GM18951 (cell line): ENCODE measurements around the gene ZNF354C.

Experiments
- POLR2A ChIP-seq: IDR thresholded peaks from 4 replicates; pipeline ENCODE4 v1.6.1; 2011; ENCODE audit warnings: mild to moderate bottlenecking; ENCODE audit not compliant: insufficient read length, insufficient read depth; ENCODE audit errors: extremely low read depth
- in situ Hi-C: fragments of 300-500 bp; cut with MboI; formaldehyde crosslinking; loops from one replicate; pipeline ENCODE4 v1.12.0; 2022; ENCODE audit warnings: low sequenced_read_pairs, mixed read lengths, inconsistent platforms; ENCODE audit not compliant: unreplicated experiment

ZNF354C gene

DNA sequence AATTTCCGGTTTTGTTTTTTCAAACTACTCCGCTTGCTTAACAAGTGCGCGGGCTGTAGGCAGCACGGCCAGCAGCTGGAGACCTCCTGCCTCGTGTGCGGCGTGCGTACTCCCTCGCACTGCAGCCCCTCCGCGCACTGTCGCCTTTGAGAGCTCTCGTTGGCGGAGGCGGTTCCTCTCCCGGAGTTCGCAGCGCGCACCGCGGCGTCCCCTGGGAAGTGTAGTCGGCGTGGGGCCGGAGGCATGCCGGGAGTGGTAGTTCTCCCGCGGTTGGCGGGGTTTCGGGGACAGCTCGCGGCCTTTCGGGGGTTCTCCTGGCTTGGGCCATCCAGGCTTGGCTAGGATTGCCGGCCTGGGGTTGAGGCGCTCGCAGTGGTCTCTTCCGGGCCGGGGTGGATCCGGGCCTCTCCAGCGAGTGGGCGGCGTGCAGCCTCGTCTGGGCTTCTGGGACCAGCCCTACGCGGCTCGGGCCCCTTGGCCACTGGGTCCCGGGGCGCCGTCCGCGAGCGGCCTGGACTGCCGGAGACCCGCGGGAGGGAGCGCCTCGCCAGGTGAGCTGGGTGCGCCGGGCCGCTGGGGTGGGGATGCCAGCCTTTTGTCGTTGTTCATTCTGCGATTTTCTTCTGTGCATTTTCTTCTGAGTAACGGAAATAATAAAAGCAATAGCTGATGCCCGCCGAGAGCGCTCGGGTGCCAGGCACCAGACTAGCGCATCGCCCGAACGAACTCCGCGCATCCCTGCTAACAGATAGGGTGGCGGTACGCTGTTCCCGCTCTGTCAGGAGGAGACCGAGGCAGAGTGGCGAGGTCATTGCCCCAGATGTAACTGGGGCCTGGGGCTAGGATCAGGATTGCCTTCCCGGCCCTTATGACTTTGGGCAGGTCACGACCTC, at the start of gene ZNF354C:
Gene ZNF354C (plus strand): TSS at position 258 of the 893 bp plus-strand sequence. CDS start 1,696 bp downstream, outside the sequence.
- in situ Hi-C loops = no loop called here
- no peak for TF ChIP-seq POLR2A

DNA sequence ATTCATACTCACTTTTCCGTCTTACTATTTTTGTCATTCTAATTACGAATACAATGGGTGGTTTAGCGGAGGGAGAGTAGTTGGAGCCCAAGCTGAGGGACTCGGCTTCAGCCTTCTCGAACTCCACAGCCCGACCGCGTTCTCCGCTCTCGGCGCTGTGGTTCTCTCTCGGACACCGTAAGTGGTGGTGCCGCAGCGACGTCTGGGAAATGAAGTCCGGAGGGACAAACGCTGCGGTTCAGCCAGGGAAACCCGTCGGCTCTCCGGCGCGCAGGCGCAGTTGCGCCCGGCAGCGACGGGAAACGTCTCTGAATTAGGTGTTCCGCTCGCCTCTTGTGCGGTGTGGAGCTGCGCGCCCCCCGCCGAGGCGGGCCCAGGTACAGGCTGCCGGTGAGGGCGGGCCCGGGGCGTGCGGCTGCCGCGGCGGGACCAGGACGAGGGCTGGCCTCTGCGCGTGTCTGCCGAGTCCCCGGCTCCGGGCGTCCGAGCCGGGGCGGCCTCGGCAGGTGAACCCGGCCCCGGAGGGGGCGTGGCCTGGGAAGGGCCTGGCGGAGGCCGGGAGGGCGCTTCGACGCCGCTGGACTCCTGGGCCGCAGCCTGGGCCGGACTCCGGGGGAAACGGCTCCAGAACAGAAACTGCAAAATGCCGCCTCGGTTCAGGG, 36.5 kb upstream of the ZNF354C start, which contains the start of gene ZNF879:
Gene ZNF879 (plus strand): TSS at position 277 of the 662 bp plus-strand sequence. CDS start 1,201 bp downstream, outside the sequence.
- in situ Hi-C loops = no loop called here

DNA sequence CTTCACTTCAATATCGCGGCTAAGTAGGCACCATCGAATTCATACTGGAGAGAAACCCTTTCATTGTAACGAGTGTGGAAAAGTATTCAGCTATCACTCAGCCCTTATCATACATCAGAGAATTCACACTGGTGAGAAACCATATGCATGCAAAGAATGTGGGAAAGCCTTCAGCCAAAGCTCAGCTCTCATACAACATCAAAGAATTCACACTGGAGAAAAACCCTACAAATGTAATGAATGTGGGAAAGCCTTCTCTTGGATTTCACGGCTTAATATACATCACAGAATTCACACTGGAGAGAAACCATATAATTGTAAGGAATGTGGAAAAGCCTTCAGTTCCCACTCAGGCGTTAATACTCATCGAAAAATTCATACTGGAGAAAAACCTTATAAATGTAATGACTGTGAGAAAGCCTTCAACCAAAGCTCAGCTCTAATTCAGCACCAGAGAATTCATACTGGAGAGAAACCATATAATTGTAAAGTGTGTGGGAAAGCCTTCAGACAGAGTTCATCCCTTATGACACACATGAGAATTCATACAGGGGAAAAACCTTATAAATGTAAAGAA, 27.1 kb upstream of the ZNF354C start:
- no peak for TF ChIP-seq POLR2A
- in situ Hi-C loops = no loop called here

More for the DNA sequence above, 36.5 kb upstream of the ZNF354C start, which contains the start of gene ZNF879:
- no peak for TF ChIP-seq POLR2A

DNA sequence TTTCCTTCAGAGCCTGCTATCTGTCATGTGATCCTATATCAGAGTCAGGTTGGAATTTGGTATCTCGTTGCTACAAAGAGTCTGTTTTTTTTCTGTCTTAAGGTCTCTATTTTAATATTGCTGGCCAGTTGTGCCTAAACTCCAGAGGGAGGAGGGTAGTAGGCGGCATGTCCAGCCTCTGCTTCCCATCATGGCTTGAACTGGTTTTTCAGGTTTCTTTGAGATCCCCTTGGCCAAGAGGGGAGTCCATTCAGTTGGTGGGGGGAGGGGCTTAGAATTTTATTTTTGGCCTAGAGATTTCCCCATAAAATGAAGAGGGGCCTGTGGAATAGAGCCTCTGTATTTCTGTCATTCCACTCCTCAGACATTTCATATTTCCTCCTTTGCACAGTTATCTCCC, 15.4 kb upstream of the ZNF354C start:
- TF ChIP-seq POLR2A = no peak
- in situ Hi-C loops = no loop called here

DNA sequence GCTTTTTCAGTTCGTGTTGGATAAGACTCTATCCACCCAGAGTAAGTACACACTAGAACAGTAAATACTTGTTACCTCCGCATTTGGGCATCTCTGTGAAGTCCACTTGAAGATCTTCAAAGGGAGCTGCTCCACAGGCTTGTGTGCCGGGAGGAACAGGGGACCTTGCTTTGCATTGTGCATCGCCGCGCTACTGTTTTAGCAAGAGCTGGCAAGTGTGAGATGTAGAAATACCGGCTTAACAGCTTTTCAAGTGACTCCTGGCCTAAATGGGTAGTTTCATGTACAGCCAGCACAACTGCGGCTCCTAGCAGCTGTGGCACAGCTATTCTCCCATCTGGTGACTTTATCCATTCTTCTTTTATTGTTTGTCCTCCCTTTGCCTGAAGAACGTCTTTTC, 8.4 kb upstream of the ZNF354C start:
- in situ Hi-C loops = no loop called here
- no peak for TF ChIP-seq POLR2A

DNA sequence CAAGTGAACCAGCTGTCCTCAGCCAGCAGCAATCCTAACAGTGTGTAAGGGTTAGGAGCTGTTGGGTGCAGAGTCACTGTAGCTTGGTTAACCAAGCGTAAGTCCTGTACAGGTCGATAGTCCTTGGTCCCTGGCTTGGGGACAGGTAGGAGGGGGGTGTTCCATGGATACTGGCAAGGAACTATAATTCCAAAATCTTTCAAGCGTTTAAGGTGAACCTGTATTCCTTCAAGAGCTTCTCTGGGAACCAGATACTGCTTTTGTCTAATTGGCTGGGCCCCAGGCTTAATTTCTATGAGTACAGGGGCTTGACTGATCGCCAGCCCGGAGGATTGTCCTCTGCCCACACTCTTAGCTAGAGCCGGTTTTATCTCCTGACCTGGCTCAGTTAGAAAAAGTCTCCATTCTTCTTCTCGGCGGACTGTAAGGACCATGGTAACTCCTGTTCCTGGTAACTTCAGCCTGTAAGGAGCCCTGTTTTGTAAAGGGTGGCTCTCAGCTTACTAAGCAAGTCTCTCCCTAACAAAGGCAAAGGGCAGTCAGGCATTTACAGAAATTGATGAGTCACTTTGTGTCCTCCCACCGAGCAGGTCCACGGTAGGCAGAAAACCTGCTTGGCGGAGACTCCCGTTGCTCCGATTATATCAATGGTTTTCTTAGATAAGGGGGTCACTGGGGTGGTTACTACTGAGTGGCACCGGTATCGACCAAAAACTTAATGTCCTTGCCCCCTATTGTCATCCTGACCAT, 6.0 kb upstream of the ZNF354C start:
- no peak for TF ChIP-seq POLR2A
- in situ Hi-C loops = no loop called here

DNA sequence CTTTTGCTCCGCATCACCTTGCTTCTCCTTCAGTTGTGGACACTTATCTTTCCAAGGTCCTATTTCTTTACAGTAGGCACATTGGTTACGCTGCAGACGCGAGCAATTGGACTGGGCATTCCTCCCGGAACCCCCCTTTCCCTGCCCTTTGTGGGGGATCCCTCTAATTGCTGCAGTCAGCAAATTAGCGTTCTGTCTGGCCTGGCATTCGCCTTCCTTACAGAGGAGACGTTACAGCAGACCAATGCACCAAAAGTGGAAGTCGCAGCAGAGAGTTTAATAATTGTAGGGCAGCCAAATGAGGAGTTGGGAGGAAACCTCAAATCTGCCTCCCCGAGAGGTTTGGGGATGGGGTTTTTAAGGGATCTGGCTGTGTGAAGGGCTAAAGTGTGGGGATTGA, 5.3 kb upstream of the ZNF354C start:
- no peak for TF ChIP-seq POLR2A
- in situ Hi-C loops = no loop called here

DNA sequence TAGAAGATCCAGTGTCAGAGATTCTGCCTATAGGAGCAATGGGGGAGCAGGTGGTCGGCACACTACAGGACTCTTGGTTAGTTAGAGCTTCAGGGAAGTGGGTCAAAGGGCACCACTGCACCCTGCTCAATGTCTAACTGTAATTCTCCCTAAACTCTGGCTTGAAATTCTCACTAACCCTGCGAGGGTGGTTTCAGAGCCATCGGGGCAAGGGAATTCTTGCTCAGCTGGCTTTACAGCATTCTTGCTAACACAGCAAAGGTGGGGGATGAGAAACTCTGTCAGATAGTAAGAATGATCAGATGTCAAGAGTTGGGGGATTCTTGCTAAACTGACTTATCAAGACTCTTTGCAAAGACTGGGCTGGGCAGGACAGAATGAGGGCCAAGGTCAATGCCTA, 4.7 kb upstream of the ZNF354C start:
- no peak for TF ChIP-seq POLR2A

DNA sequence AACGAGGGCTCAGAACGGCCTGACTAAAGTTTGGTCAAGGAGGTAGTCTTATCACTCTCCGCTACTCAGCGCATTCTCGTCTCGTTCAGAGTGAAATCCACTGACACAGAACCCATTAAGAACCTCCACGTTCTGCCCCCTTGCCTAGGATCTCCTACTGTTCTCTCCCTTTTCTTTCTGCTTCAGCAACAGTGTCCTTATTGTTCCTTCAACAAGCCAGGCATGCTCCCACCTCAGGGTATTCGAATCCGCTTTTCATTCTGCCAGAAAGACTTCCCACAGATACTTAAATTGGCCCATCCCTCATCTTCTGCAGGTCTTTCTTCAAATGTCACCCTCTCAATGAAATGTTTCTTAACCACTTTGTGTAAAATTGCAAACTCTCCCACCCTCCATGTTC, 4.3 kb upstream of the ZNF354C start:
- in situ Hi-C loops = no loop called here
- no peak for TF ChIP-seq POLR2A

More for the DNA sequence above, 4.7 kb upstream of the ZNF354C start:
- in situ Hi-C loops = no loop called here

DNA sequence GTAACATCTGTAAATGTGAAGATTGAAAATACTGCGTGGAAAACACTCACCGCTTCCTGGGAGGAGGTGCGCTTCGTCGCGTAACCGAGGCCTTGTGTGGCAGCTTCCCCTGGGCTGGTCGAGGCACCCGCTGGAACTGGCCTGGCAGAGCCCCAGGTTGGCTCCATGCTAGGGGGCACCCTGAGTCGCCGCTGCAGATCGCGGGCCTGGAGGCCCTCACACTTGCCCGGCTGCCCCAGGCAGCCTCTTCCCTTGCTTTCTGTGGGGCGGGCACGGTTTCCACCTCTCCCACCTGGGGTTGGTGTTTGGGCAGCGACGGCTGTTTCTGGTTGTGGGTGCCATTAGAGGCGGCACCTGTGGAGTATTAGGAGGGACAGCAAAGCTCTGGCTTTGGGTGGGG, 852 bp downstream of the ZNF354C start:
- TF ChIP-seq POLR2A = no peak

DNA sequence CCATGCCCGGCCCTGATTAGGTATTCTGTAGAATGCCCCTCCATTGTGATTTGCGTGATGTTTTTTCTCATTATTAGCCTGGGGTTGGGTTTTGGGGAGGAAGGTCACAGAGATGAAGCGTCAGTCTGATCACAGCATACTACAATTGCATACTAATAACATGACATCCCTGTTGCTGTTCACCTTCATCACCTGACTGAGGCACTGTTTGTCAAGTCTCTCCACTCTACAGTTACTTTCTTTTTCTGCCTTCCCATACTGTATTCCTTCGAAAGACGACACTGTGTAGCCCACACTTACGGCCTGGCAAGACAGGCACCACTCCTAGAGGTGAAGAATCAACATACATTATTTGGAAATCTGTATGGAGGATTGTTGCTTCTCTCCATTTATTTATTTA, 5.5 kb downstream of the ZNF354C start:
- in situ Hi-C loops = no loop called here
- TF ChIP-seq POLR2A = no peak

More for the DNA sequence above, 852 bp downstream of the ZNF354C start:
- in situ Hi-C loops = no loop called here

DNA sequence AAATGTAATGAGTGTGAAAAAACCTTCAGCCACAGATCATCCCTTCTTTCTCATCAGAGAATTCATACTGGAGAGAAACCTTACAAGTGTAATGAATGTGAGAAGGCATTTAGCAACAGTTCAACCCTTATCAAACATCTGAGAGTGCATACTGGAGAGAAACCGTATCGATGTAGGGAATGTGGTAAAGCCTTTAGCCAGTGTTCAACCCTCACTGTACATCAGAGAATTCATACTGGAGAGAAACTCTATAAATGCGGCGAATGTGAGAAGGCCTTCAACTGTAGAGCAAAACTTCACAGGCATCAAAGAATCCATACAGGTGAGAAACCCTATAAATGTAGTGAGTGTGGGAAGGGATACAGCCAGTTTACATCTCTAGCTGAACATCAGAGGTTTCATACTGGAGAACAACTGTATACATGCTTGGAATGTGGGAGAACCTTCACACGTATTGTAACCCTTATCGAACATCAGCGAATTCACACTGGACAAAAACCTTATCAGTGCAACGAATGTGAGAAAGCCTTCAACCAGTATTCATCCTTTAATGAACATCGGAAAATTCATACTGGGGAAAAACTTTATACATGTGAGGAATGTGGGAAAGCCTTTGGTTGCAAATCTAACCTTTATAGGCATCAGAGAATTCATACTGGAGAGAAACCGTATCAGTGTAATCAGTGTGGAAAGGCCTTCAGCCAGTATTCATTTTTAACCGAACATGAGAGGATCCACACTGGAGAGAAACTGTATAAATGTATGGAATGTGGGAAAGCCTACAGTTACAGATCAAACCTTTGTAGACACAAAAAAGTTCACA, 19.2 kb downstream of the ZNF354C start:
- no peak for TF ChIP-seq POLR2A
- in situ Hi-C loops = no loop called here
